ENCODE results near the gene VAV2.
A peak's percentile ranks its signal among the peaks of the same experiment; 100 is the strongest.

The VAV2 gene

DNA sequence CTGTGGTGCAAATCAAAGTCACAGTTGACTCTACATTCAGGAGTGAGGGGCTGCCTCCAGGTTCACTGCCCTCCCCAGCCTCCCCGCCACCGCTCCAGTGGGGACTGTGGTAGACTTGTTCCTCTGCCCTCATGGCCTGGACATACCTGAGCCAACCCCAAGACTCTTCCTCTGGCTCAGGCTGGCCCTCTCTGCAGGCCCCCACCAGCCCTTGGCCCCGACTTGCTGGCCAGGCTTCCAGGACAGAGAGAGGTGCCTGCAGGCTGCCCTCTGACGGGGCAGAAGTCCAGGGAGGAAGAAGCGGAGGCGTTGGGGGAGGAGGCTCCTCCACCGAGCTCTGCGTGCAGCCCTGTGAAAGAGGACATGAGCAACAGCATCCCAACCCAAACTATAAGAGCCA lies 251.2 kb downstream of the VAV2 start:
- TF ChIP-seq, protein P1, sequence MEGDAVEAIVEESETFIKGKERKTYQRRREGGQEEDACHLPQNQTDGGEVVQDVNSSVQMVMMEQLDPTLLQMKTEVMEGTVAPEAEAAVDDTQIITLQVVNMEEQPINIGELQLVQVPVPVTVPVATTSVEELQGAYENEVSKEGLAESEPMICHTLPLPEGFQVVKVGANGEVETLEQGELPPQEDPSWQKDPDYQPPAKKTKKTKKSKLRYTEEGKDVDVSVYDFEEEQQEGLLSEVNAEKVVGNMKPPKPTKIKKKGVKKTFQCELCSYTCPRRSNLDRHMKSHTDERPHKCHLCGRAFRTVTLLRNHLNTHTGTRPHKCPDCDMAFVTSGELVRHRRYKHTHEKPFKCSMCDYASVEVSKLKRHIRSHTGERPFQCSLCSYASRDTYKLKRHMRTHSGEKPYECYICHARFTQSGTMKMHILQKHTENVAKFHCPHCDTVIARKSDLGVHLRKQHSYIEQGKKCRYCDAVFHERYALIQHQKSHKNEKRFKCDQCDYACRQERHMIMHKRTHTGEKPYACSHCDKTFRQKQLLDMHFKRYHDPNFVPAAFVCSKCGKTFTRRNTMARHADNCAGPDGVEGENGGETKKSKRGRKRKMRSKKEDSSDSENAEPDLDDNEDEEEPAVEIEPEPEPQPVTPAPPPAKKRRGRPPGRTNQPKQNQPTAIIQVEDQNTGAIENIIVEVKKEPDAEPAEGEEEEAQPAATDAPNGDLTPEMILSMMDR (IDR thresholded peaks at IDR 0.05; ENCODE audit: low read depth, low read length, missing control alignments), result no peak
- no peak for DNase-seq (ENCODE audit: extremely low read depth, low read depth)
- H3K4me3 ChIP-seq (replicated peaks; ENCODE audit: low read depth, low read length), result no peak overlapping the region

DNA sequence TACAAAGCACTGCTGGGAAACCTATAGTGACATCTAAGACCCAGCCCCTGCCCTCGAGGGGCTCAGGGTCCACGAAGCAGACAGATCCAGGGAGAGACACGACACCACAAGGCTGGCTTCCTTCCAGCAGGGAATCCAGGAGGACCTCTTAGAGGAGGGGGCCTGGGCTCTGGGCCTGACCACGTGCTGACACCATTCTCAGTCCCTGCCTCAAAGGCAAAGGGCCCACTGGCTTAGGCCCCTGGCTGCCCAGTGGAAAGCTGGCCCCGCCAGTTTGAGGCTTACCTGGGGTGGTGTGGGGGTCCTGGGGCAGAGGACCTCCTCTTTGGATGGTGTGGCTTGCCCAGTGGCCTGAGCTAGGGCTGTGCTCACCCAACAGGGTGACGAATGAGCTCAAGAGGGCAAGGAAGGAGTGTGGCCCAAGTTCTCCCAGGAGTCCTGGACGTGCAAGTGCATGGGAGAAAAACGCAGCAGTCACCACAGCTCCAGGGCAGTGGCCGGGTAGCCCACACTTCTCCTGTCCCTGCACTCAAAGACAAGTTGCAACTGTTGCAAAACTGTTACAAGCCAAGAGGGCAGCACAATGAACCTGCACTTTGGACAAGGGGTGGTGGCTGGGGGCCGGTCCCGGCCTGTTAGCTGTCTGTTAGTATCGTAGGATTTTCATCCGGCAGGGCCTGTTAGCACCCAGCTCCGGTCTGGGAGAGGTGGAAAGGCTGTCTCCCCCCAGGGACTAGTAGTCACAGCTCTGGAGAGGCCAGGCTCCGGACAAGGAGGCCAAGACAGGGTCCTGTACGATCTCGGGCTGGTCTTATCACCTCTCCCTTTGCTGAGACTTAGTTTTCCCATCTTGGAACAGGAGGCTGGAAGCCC lies 252.5 kb downstream of the VAV2 start:
- no peak for DNase-seq (ENCODE audit: extremely low read depth, low read depth)
- no peak overlapping the region for H3K4me3 ChIP-seq (replicated peaks; ENCODE audit: low read depth, low read length)
- TF ChIP-seq, protein P1 (IDR thresholded peaks at IDR 0.05; ENCODE audit: low read depth, low read length, missing control alignments), result no peak

DNA sequence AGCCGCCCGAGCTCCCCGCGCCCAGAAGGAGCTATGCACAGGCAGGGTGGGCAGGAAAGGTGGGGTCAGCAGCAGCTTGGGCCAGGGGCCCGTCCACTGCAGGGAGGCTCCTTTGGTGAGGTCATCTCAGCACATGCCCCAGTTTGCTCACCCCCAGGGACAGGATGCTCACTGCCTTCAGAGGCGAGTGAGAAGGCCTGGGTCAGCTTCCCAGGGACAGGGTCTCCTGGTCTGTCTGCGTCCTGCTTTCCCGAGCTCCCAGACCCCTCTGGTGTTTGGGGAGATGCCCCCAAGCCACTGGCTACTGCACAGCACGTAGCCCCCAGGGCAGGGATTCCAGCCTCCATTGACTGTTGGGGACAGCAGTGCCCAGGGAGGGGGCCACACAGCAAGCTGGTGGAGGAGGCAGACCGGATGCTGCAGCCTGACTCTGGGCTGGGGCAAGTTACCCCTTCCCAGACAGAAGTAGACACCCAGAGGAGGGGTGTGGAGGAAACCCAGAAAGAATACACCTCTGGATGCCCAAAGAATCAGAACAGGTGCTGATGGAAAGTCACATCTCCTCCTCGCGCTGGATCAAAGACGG lies 253.4 kb downstream of the VAV2 start:
- no peak overlapping the region for H3K4me3 ChIP-seq (replicated peaks; ENCODE audit: low read depth, low read length)
- DNase-seq (ENCODE audit: extremely low read depth, low read depth), result no peak
- TF ChIP-seq, protein P1 (IDR thresholded peaks at IDR 0.05; ENCODE audit: low read depth, low read length, missing control alignments), result no peak

DNA sequence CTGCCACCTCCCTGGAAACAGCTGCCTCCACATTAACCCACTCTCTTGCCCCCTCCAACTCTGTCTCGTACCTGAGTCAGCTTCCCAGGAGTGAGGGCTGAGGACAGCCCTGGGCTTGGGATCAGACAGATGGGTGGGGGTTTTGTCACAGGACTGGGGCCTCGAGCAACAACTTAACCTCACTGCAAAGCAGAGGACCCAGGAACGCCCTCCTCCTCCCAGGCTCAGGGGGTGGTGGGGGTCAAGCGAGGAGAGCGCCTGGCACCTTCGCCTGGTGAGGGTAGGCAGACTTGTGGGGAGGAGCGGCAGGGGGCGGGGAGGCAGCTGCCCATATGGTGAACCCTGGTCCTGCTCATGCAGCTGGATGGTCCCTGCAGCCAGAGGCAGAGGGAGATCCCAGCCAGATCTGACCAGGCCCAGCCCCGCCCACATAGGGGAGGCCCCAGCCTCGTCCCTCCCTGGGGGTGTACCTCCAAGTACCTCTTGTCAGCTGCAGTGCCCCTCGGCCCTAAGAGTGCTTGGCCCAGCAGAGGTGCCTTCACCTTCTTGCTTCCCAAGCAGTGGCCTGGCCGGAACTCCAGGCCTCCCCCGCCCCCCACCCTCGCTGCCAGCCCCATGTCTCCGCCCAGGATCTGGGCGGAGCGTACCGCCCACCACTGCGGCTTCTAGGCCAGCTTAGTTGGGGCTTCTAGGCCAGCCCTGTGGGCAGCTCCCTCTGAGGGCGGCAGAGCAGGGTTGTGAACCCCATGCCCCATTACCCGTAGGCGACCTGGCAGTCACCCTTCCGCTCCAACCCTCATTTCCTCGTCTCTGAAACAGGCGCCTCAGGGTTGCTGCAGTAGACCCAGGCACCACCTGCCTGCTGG lies 254.1 kb downstream of the VAV2 start, which contains the start of gene SARDH:
SARDH (minus strand) TSS at position 579 of the 866 bp plus-strand sequence. CDS start 4,179 bp downstream, outside the sequence.
- TF ChIP-seq, protein P1 (IDR thresholded peaks at IDR 0.05; ENCODE audit: low read depth, low read length, missing control alignments), result no peak
- DNase-seq (ENCODE audit: extremely low read depth, low read depth), result no peak
- H3K4me3 ChIP-seq (replicated peaks; ENCODE audit: low read depth, low read length), result peak within 1 kb of the TSS; percentile 32

DNA sequence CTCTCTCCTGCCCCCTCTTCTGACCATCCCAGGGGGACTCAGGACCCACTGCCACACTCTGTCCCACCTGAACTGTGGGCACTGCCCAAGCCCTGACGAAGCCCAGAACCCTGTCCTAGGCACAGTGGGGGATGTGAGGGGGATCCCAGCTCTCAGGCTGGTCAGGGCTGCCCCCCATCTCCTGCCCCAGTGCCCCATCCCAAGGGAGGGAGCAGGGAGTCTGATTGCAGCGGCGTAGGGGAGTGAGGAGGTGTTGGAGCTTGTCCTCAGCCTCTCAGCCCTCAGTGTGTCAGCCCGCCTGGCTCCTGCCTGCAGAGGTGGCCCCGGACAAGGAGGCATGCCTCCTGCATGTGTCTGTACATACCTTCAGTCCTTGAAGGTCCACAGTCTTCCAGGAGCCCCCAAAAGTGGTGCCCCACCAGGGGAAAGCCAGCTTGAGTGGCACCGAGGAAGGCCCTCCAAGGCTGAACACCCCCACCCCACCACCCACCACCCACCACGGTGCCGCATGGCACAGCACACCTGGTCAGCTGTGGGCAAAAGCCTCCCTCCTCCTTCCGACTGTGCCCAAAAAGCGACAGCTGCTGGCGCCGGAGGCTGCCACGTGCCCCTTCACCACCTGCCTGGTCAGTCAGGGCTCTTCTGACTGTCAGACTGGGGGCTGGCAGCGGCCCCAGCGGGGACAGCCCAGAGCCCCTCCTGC lies 254.9 kb downstream of the VAV2 start:
- H3K4me3 ChIP-seq (replicated peaks; ENCODE audit: low read depth, low read length), result peak overlapping the region; percentile 32
- no peak for DNase-seq (ENCODE audit: extremely low read depth, low read depth)
- TF ChIP-seq, protein P1 (IDR thresholded peaks at IDR 0.05; ENCODE audit: low read depth, low read length, missing control alignments), result no peak

DNA sequence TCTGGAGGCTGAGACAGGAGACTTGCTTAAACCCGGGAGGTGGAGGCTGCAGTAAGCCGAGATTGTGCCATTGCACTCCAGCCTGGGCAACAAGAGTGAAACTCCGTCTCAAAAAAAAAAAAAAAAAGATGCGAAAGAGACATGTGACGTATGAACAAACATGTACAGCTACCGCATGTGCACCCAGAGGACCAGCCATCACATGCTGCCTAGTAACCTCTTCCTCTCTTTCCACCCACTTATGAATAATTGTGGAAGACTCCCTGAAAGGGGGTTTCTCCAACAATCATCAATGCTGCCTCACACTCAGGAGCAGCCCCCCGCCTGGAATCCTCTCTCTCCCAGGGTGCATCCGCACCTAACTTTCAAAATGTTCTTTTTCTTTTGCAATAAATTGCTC lies 256.2 kb downstream of the VAV2 start:
- DNase-seq (ENCODE audit: extremely low read depth, low read depth), result no peak
- H3K4me3 ChIP-seq (replicated peaks; ENCODE audit: low read depth, low read length), result no peak overlapping the region
- TF ChIP-seq, protein P1 (IDR thresholded peaks at IDR 0.05; ENCODE audit: low read depth, low read length, missing control alignments), result no peak
